ENCODE measurements around the gene XPC. TPM values are rescaled to one million over a fixed set of nuclear protein-coding genes. Genes with fewer than 3 reads are reported as not detected.

XPC gene
- total RNA-seq, 2 experiments from 2014 or later = 22.7 to 38.6 TPM

GRCh38 chr3:14126887-14127505 lies 51.4 kb downstream of the XPC start:
- no peak for DNase-seq (ENCODE audit: low spot score)
- Histone ChIP-seq H3K36me3 (ENCODE audit: insufficient read depth, low read length) (peaks cover 45% of the 10 kb centered on the region), H3K79me2 (ENCODE audit: insufficient read depth, low read depth, low read length) (peaks cover 42% of the 10 kb centered on the region), H3K4me1 (ENCODE audit: insufficient read depth, low read length, poor library complexity, severe bottlenecking) (peaks cover 28% of the 10 kb centered on the region), H4K20me1 (ENCODE audit: insufficient read depth, low read length) (no peaks in the 10 kb centered on the region), H3K4me2 (ENCODE audit: low read length) (peak overlapping the region; percentile 96; the same call in 1 of the 2 replicates), H2AFZ (ENCODE audit: low read length) (no peak overlapping the region), H3K9me2 (ENCODE audit: insufficient read depth, low read length) (no peaks in the 10 kb centered on the region), H3K27ac (ENCODE audit: low read depth, low read length, poor library complexity, severe bottlenecking) (no peak overlapping the region), H3K4me3 (ENCODE audit: low read depth, low read length, poor library complexity, severe bottlenecking) (no peak overlapping the region), H3K9me3 (ENCODE audit: low read length) (no peaks in the 10 kb centered on the region)
- POLR2A ChIA-PET = no interaction called here
- intact Hi-C loops (cut with micrococcal nuclease; ENCODE audit: unreplicated experiment) = loop anchor here (10.0 kb wide), 1 partner anchor 792 kb away; no protein-coding TSS in a partner anchor
- TSS peak; percentile 26 for BruUV-seq (replicated peaks)
- TF ChIP-seq EZH2phosphoT487 (IDR thresholded peaks at IDR 0.05; ENCODE audit: borderline replicate concordance, low read depth, low read length) (no peak), CTCF (conservative IDR thresholded peaks at IDR 0.05; ENCODE audit: low read length) (no peak)
- CTCF ChIA-PET (ENCODE audit: unreplicated experiment) = no interaction called here

GRCh38 chr3:14126017-14126886 lies 52.1 kb downstream of the XPC start:
- TF ChIP-seq CTCF (conservative IDR thresholded peaks at IDR 0.05; ENCODE audit: low read length) = no peak
- no peak for TF ChIP-seq EZH2phosphoT487 (IDR thresholded peaks at IDR 0.05; ENCODE audit: borderline replicate concordance, low read depth, low read length)
- POLR2A ChIA-PET = interaction anchor here (0.6 to 3.7 kb wide), 4 partner anchors 7 to 1565 kb away, joined by 3 to 20 read pairs (median 4); partner anchors contain the start of genes LSM3 and XPC

More at GRCh38 chr3:14126017-14126886, 52.1 kb downstream of the XPC start:
- peak overlapping the region; percentile 96 for H3K4me2 ChIP-seq (ENCODE audit: low read length)
- no peak overlapping the region for H3K27ac ChIP-seq (ENCODE audit: low read depth, low read length, poor library complexity, severe bottlenecking)
- peaks cover 31% of the 10 kb centered on the region for H3K4me1 ChIP-seq (ENCODE audit: insufficient read depth, low read length, poor library complexity, severe bottlenecking)
- BruUV-seq (replicated peaks) = no TSS peak
- CTCF ChIA-PET (ENCODE audit: unreplicated experiment) = no interaction called here
- H3K4me3 ChIP-seq (ENCODE audit: low read depth, low read length, poor library complexity, severe bottlenecking) = peak overlapping the region; percentile 93
- intact Hi-C loops (cut with micrococcal nuclease; ENCODE audit: unreplicated experiment) = loop anchor here (10.0 kb wide), 1 partner anchor 791 kb away; no protein-coding TSS in a partner anchor
- no peak for DNase-seq (ENCODE audit: low spot score)
- H4K20me1 ChIP-seq (ENCODE audit: insufficient read depth, low read length) = no peaks in the 10 kb centered on the region
- peaks cover 47% of the 10 kb centered on the region for H3K79me2 ChIP-seq (ENCODE audit: insufficient read depth, low read depth, low read length)
- no peak overlapping the region for H2AFZ ChIP-seq (ENCODE audit: low read length)
- H3K36me3 ChIP-seq (ENCODE audit: insufficient read depth, low read length) = peaks cover 45% of the 10 kb centered on the region
- H3K9me3 ChIP-seq (ENCODE audit: low read length) = no peaks in the 10 kb centered on the region
- no peaks in the 10 kb centered on the region for H3K9me2 ChIP-seq (ENCODE audit: insufficient read depth, low read length)

Data from OCI-LY7 (cell line).